HG02840 (cell line): ENCODE measurements around the gene MFSD11.
"Not testable (repeated sequence)": the region's sequence is repeated elsewhere in the genome, so short reads cannot be mapped to it uniquely, and the experiment has no call there.

Experiments
- ATAC-seq: cut with Tn5 transposase; IDR thresholded peaks from one replicate; pipeline ENCODE4 v1.9.1; 2021; ENCODE audit warnings: mild to moderate bottlenecking, moderate library complexity, moderate number of reproducible peaks; ENCODE audit not compliant: unreplicated experiment, low FRiP score

The MFSD11 gene

DNA sequence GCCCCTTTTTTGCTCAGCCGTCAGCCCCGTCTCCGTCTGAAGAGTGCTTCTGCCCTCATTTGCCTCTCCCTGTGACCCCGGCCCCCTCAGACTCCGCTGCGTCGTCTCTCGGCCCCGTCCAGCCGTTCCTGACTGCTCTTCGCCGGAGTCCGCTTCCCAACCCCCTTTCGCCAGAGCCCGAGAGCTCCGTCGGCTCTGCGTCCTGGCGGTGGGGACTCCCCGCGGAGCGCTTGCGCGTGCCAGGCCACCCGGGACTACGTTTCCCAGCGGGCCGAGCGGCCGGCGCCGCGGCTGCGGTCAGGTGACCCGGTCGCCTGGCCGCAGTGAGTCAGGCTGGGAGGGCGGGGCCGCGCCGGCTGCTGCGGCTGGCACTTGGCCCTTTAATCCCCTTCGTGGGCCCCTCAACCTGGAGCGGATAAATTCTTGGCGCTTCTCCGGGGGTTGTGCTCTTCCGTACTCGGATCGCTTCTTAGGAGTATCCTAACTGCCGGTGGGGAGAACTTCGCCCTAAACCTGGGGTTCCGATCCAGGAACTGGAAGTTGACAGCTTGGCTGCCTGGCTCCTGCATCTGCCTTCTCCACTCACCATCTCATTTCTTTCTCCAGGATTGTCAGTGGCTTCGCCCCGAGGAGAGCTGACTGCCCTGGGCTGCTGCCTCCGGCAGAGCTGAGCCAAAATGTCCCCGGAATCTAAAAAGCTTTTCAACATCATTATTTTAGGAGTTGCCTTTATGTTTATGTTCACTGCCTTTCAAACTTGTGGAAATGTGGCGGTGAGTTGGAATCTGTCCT, at the start of gene MFSD11:
Gene MFSD11, plus strand, starts transcription at position 444 of the 792 bp plus-strand sequence. Its CDS starts 234 bp downstream, at position 678.
- ATAC-seq = peak; percentile 52

DNA sequence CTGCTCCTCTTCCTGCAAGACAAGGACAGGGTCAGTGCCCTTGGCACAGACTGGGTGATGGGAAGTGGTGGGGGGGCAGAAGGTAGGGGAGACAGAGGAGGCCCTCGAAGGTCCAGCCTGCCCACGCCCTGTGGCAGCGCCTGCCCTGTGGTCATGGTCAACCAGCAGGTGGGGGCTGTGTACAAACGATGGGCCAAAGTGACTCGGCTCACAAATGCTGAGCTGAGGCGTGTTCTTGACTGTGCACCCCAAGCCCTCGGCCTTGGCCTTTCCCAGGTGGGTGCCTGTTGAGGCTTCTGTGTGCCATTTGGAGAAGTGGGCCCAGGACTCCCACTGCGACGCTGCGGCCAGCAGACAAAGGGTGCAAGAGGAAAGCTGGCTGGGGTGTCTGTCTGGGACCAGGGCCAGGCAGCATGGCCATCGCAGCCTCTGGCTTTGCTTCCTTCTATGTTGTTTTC, 49.7 kb upstream of the MFSD11 start:
- no peak for ATAC-seq

GRCh38 chr17:76689859-76690258, 48.1 kb upstream of the MFSD11 start:
- no peak for ATAC-seq

- ATAC-seq = no peak
Measured at GRCh38 chr17:76690596-76691280, 47.2 kb upstream of the MFSD11 start.

DNA sequence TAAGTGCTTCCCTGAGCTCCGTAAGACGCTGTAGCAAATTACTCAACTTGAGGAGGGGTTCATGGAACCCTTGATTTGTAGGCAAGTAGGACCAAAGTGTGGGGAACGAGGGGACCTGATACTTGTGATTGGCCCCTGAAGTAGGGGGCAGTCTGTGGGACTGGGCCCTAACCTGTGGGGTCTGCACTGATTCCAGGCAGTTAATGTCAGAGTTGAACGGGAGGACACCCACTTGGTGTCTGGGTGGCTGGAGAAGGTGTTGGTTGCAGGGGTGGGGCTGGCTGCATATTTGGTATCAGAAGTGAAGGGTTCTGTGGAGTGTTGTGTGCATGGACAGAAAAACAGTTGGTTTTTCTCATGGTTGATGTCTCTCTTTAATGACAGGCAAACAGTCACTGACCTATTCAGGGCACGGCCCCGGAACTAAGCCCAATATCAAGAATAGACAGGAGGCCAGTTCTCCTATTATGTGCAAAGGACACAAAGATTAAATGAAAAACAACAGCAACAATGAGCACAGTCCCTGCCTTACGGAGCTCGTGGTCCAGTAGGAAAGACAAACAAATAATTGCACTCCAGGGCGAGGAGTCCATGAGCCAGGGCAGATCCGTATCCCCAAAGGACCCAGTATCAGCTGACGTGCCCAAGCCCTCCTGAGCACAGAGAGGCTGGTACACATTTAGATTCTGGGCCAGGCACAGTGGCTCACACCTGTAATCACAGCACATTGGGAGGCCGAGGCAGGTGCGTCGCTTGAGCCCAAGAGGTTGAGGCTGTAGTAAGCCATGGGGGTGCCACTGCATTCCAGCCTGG, 46.3 kb upstream of the MFSD11 start:
- no peak for ATAC-seq

DNA sequence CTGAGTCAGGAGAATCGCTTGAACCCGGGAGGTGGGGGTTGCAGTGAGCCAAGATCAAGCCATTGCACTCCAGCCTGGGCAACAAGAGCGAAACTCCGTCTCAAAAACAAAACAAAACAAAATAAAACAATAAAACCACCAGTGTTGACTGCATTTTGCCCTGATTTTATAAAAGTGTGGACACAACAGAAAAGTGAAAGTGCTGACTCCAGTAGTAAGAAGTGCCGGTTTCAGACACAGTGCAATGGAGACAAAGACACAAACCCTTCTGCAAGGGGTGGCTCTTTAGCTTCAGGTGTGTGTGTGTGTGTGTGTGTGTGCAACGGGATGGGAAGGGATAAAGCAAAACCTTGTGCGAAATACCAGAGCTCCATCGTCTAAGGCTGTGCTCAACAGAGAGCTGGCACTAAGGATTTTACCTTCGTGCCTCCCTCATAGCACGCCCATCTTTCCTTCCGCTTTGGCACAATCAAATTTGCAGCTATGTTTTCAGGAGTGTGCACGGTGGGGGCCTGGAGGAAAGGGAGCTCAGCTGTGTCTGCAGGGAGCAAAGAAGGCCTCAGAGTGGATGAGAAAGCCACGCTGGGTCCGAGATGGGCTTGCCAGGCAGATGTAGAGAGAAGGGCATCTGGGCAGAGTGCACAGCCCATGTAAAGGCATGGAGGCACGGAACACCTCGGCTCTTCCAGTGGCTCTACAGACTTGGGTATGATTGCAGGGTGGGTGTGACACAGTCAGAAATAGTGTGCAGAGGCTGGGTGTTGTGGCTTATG, 42.7 kb upstream of the MFSD11 start:
- ATAC-seq = no peak

DNA sequence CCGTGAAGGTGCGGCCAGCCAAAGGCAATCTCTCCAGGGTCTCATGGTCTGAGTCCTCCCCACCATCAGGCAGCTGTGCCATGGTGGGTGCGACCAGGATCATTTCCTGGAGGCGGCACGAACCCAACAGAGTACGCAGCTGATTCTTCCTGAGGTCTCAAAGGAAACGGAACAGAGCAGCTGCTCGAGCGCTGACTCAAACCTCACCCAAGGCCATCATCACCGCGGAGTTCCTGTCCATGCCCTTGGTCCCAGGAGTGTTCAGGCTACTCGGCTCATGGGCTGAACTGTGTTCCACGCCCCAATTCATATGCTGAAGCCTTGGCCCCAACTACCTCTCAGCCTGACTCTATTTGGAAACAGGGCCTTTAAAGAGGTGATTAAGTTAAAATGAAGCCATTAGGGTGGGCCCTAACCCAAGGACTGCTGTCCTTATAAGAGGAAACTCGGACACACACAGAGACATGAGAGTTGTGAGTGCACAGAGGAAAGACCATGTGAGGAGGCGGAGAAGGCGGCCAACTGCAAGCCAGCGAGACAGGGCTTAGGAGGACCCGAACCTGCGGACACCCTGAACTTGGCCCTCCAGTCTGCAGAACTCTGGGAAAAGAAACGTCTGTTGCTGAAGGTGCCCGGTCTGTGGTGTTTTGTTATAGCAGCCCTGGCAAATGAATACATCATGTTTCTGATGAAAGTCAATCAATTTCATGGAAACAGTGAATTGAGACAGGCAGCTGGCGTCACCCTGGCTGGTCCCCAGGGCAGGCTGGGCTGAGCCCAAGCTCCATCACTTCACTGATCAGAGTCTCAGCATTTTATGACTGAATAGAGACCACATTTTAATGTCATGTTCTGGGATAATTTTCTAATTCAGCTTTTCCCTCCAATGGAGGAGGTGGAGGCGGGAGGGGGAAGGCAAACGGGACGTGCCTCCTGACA, 40.9 kb upstream of the MFSD11 start:
- ATAC-seq = no peak

GRCh38 chr17:76697702-76698465, 40.0 kb upstream of the MFSD11 start:
- no peak for ATAC-seq

- ATAC-seq = not testable (repeated sequence)
Measured at GRCh38 chr17:76698466-76698977, 39.4 kb upstream of the MFSD11 start.

DNA sequence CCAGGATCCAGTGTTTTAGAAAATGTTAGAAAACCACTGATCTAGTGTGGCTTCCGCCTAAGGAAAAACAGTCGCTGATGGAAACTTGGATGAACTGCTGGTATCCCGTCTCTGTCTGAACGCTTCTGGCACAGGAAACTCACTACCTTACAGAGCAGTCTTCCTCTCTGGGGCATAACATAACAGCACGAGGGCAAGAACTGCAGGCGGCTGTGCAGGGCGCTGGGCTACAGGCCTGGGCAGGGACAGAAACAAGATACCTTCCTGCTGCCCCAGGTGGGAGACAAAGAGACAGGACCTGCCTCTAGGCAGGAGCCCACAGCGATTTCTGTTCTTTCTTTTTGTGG, 37.7 kb upstream of the MFSD11 start:
- no peak for ATAC-seq

DNA sequence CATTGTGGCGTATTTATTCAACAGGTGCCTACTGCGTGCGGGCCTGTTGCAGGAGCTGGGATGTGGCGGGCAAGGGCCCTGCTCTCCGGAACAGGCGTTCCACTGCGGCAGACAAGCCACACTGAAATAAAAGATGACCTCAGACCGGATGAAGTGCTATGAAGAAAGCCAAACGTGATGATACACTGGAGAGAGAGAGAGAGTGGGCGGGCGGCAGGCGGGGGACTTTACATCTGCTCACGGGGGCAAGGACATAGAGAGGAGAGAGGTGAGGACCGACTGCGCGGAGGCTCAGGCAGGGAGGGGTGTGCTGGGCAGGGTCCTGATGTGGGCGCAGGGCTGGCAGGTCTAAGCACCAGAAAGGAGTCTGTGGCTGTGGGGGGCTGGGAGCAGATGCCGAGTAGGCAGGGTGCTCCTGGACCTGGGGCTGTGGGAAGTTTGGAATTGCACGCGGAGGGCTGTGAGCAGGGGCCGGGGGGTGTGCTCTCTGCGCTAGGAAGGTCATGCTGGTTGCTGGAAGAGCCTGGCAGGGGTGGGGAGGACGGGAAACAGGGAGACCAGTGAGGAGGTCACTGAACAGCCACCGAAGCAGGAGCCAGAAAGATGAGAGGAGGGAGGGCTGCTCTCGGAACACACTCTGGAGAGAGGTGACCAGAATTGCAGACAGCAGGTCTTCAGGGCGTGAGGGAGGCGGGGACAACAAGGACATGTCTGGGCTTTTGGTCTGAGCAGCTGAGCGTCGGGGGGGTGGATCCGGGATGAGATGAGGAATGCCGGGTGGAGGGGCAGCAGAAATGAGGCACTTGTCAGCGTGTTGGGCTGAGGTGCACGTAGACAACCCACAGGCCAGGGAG, 37.1 kb upstream of the MFSD11 start:
- ATAC-seq = no peak

- ATAC-seq = no peak
Measured at GRCh38 chr17:76701471-76701967, 36.4 kb upstream of the MFSD11 start.

DNA sequence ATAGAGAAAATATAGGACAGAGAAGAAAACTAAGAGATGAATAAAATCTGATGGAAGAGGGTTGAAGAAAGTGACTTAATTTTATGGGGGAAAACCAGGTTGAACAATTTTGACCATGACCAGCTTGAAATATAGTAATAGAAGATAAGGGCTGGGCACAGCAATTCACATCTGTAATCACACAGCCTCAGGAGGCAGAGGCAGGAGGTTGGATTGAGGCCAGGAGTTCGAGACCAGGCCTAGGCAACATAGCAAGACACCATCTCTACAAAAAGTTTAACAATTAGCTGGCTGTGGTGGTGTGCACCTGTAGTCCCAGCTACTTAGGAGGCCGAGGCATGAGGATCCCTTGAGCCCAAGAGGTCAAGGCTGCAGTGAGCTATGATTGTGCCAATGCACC, 35.8 kb upstream of the MFSD11 start:
- ATAC-seq = no peak

DNA sequence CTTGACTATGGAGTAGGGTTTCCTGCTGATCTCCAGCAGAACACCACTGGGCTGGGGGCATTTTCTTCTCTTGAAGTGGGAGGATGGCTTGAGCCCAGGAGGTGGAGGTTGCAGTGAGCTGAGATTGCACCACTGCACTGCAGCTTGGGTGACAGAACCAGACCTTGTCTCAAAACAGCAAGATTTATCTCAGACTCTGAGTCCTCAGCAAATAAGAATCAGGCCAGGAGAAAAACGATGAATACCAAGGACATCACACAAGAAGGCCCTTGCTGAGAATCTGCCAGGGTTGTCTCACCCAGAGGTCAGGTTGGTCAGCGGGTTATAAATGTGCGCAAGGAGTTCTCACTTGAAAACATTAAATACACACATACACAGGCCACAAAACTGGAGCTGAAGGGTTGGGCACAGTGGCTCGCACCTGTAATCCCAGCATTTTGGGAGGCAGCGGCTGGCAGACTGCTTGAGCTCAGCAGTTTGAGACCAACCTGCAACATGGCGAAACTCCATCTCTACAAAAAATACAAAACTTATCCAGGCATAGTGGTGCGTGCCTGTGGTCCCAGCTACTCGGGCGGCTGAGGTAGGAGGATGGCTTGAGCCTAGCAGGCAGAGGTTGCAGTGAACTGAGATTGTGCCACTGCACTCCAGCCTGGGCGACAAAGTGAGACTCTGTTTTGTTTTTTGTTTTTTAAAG, 34.8 kb upstream of the MFSD11 start:
- ATAC-seq = no peak

DNA sequence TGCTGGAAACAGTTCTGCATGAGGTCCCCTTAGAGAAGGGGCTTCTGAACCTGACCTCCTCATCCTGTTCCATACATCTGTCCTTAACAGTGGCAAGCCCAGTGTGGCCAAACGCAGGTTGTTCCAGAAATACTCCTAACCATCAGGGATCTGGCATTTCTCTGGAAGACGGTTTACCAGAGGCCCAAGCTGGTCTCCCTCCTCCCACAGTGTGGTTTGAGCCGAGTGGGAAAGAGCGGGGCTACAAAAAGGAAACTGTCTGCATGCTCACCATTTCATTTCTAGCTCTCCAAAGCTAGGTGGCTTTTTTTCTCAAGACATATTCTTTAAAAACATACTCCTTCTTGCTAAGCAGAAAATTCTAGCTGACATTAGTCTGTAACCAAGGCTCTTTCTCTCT, 33.1 kb upstream of the MFSD11 start:
- no peak for ATAC-seq

- no peak for ATAC-seq
Measured at GRCh38 chr17:76706817-76707216, 31.1 kb upstream of the MFSD11 start.
